Common myeloid progenitor, CD34-positive (primary cell): ENCODE measurements around the gene CELA3B.

Experiments used
- CTCF ChIA-PET: fragments of 350-600 bp; sonication (Branson Sonifier 250); formaldehyde crosslinking; loops from one replicate; lab custom pipeline; 2021; ENCODE audit warnings: antibody characterized with exemption; lab: Charles Lee
- POLR2A ChIA-PET: fragments of 350-600 bp; sonication (Branson Sonifier 250); formaldehyde crosslinking; loops from one replicate; lab custom pipeline; 2021; ENCODE audit warnings: antibody characterized with exemption; lab: Charles Lee
- DNase-seq, 3 donors: peaks; one replicate each; pipeline versions ENCODE4 v3.0.0 to v3.0.0-alpha.2; 2013
- H3K27ac ChIP-seq, 2 experiments: 1 replicate in 1 of 2; 2 replicates in 1 of 2; pipeline ENCODE4 v1.7.0; 2013; ENCODE audit warnings: inconsistent platforms in 2 of 2, low read length in 2 of 2, mild to moderate bottlenecking in 2 of 2, low read depth in 1 of 2, moderate library complexity in 1 of 2; ENCODE audit not compliant: severe bottlenecking in 2 of 2, insufficient read depth in 1 of 2, poor library complexity in 1 of 2
- H3K27me3 ChIP-seq, 5 experiments: replicated peaks in 2 of 5; 1 replicate in 3 of 5; 2 replicates in 2 of 5; pipeline versions ENCODE4 v1.6.1 to v1.7.0; 2013; ENCODE audit warnings: low read length in 4 of 5, mild to moderate bottlenecking in 2 of 5, moderate library complexity in 2 of 5, inconsistent platforms in 1 of 5; ENCODE audit not compliant: insufficient read depth in 5 of 5, control insufficient read depth in 4 of 5
- H3K36me3 ChIP-seq, 4 experiments: 1 replicate in 2 of 4; 2 replicates in 2 of 4; pipeline versions ENCODE4 v1.6.1 to v1.7.0; 2013; ENCODE audit warnings: low read length in 3 of 4, control low read depth in 1 of 4, mild to moderate bottlenecking in 1 of 4; ENCODE audit not compliant: control insufficient read depth in 4 of 4, insufficient read depth in 4 of 4
- H3K4me1 ChIP-seq, 4 experiments: 1 replicate in 3 of 4; 2 replicates in 1 of 4; pipeline versions ENCODE4 v1.6.1 to v1.7.1; 2013; ENCODE audit warnings: low read length in 3 of 4, mild to moderate bottlenecking in 3 of 4, control low read depth in 1 of 4, inconsistent platforms in 1 of 4, moderate library complexity in 1 of 4; ENCODE audit not compliant: control insufficient read depth in 4 of 4, insufficient read depth in 4 of 4; ENCODE audit errors: control extremely low read depth in 1 of 4
- H3K4me3 ChIP-seq, 7 experiments: 1 replicate in 4 of 7; 2 replicates in 3 of 7; pipeline versions ENCODE4 v1.5.1 to v1.7.0; 2013; ENCODE audit warnings: mild to moderate bottlenecking in 7 of 7, low read length in 6 of 7, moderate library complexity in 6 of 7, inconsistent platforms in 2 of 7, low read depth in 2 of 7, control low read depth in 1 of 7; ENCODE audit not compliant: insufficient read depth in 4 of 7, control insufficient read depth in 1 of 7; ENCODE audit errors: extremely low read depth in 1 of 7
- H3K9me3 ChIP-seq, 5 experiments: 1 replicate in 4 of 5; 2 replicates in 1 of 5; pipeline versions ENCODE4 v1.6.1 to v1.7.1; 2013; ENCODE audit warnings: low read length in 4 of 5, mild to moderate bottlenecking in 2 of 5, inconsistent platforms in 1 of 5, low read depth in 1 of 5, moderate library complexity in 1 of 5; ENCODE audit not compliant: control insufficient read depth in 4 of 5, insufficient read depth in 2 of 5; ENCODE audit errors: control extremely low read depth in 1 of 5
- WGBS: methylation state at CpG from one replicate; pipeline ENCODE4 v1.1.5; 2013; ENCODE audit not compliant: insufficient coverage; 5-methylcytosine and 5-hydroxymethylcytosine counted together

The CELA3B gene

DNA sequence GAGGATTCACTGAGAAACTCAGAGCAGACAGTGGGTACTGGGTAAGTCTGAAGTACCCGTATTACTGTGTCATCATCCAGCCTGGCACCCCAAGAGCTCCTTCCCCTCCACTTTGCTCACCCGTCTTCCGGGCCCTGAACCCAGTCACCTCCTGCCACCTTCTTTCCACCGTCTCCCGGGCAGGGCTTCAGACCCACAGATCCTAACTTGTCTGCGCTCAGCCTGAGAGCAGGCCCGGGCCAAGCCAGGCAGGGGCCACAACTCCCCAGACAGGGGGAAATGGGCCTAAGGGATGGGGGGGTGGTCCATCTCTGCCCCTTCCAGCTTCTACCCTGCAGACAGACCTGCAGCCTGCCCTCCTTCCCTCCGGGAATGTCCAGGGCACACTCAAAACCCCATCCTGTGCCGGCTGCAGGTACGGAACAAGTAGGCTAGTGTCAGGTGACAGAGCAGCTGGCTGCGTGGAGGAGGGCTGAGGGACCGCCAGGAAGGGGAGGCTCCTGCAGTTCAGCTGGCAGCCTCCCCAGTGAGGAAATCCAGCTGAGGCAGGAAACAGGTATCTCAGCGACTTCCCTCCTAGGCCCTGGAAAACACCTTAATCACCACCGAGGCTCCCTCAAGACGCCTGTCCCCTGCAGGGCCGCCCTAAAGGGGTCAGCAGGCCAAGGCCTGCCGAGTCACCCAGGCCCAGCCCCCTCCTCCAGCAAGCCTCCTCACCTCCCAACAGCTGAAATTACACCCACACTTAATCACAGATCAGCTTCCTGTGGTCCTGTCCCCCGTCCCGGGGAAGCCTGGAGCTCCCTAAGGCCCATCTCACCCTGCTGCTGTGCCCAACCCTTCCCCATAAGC lies 43.2 kb upstream of the CELA3B start:
- Histone ChIP-seq H3K27me3 (no peaks in the 10 kb centered on the region), H3K4me3 (peak overlapping the region in 3 of 7 experiments; percentile 3 to 33 (median 23)), H3K36me3 (no peaks in the 10 kb centered on the region), H3K9me3 (no peaks in the 10 kb centered on the region), H3K27ac (peak overlapping the region in 1 of 2 experiments; percentile 63), H3K4me1 (peaks cover 2 to 65% (median 51%) of the 10 kb centered on the region in 4 experiments)
- ChIA-PET POLR2A (interaction anchor here (0.7 to 1.8 kb wide), 3 partner anchors 24 to 164 kb away, joined by 3 to 5 read pairs (median 3); no protein-coding TSS in a partner anchor), CTCF (interaction anchor here (0.6 to 2.7 kb wide), 10 partner anchors 9 to 1774 kb away, joined by 3 to 8 read pairs (median 3); no protein-coding TSS in a partner anchor)
- peak in 2 of 3 donors; percentile 82 to 88 for DNase-seq
- 20% methylated on average over 8 of the region's 19 CpGs for WGBS

DNA sequence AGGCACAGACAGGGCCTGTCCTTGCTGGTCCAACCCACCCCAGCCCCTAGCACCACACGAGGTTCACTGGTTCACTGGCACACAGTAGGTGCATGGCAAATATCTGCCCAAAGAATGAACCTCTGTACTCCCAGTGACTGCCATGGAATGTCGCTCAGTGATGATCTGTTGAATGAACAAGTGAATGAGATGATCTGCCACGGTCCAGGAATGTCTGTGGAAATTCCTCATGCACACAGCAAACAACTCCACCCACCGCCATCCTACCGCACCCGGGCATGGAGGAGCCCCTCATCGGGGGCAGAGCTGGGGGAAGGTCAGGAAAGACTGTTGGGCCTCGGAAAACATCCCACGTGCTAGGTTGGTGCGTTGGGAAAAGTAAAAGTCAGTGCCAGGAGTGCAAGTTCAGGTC lies 41.4 kb upstream of the CELA3B start:
- Histone ChIP-seq H3K27me3 (no peaks in the 10 kb centered on the region), H3K4me1 (peaks cover 2 to 73% (median 62%) of the 10 kb centered on the region in 4 experiments), H3K9me3 (no peaks in the 10 kb centered on the region), H3K27ac (no peak overlapping the region), H3K4me3 (peak overlapping the region in 2 of 7 experiments; percentile 19 to 86), H3K36me3 (no peaks in the 10 kb centered on the region)
- ChIA-PET CTCF (interaction anchor here (0.7 to 1.7 kb wide), 4 partner anchors 25 to 35 kb away, joined by 3 to 5 read pairs (median 4); no protein-coding TSS in a partner anchor), POLR2A (interaction anchor here (0.5 to 1.2 kb wide), 4 partner anchors 26 to 173 kb away, joined by 3 to 6 read pairs (median 4); no protein-coding TSS in a partner anchor)
- 97% methylated on average over 9 of the region's 10 CpGs for WGBS
- DNase-seq: no peak

DNA sequence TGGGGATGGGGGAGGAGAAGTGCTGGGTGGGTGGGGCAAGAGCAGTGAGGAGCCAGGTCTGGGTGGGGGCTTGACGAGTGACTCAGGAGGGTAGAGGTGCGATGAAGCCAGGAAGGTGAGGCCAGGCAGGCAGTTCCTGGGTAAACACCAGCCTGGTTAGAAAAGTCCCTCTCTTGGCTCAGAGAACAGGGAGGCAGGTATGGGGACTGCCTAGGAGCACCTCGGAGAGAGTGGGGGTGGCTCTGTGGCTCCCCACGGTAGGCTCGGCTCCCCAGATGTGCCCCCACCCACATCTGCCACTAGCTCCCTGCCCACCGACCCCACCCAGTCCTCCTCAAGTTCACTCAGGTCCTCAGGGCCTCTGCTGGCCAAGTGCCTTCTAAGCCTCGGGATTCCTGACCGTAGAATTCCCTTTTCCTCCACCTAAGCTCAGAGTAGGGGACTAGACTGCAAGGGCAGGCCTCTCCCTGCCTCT lies 40.9 kb upstream of the CELA3B start:
- Histone ChIP-seq H3K9me3 (no peaks in the 10 kb centered on the region), H3K27me3 (no peaks in the 10 kb centered on the region), H3K27ac (peak overlapping the region in 1 of 2 experiments; percentile 61), H3K36me3 (no peaks in the 10 kb centered on the region), H3K4me1 (peaks cover 2 to 73% (median 59%) of the 10 kb centered on the region in 4 experiments), H3K4me3 (peak overlapping the region in 6 of 7 experiments; percentile 16 to 86 (median 70))
- 55% methylated on average over 5 of the region's 8 CpGs for WGBS
- ChIA-PET POLR2A (interaction anchor here (0.8 to 1.2 kb wide), 6 partner anchors 21 to 37 kb away, joined by 3 to 5 read pairs (median 3); no protein-coding TSS in a partner anchor), CTCF (interaction anchor here (1.0 to 1.9 kb wide), 7 partner anchors 10 to 148 kb away, joined by 3 to 5 read pairs (median 4); no protein-coding TSS in a partner anchor)
- DNase-seq: no peak

DNA sequence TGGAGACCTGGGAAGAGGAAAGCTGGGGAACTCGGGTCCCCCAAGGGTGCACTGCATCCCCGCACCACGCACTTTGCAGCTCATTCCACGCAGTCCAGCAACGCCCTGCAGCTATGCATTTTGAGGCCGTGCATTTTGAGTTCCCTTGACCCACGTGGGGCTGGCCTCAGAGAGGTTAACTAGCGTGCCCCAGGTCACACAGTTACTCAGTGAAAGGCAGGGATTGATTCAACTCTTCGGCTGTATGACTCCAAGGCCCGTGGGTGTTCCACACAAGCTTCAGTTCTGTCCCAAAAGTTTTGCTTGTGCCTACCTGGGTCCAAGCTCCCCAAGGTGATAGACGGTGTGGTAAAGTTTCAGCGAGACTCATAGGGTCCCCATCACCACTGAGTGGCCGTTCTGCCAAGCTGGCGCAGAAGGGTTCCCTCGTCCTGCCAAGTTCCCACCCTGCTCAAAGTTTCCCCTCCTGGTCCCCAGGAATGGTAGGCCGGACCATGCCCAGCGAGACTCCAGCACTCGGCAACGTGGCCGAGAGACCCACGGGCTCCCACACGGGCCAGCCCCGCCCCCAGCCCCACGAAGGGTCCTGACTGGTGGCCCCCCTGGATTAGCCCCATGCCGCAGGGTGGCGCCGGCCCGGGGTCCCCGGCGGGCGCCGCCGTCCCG lies 40.3 kb upstream of the CELA3B start:
- POLR2A ChIA-PET: interaction anchor here (0.8 to 1.2 kb wide), 6 partner anchors 21 to 38 kb away, joined by 3 to 5 read pairs (median 3); no protein-coding TSS in a partner anchor
- 20% methylated on average over 22 of the region's 34 CpGs for WGBS
- Histone ChIP-seq H3K27ac (peak overlapping the region in 1 of 2 experiments; percentile 61), H3K36me3 (no peaks in the 10 kb centered on the region), H3K4me3 (peak overlapping the region; percentile 16 to 86 (median 69)), H3K4me1 (peaks cover 2 to 69% (median 59%) of the 10 kb centered on the region in 4 experiments), H3K27me3 (no peaks in the 10 kb centered on the region), H3K9me3 (no peaks in the 10 kb centered on the region)
- DNase-seq: no peak
- CTCF ChIA-PET: interaction anchor here (1.0 to 1.9 kb wide), 7 partner anchors 9 to 149 kb away, joined by 3 to 5 read pairs (median 4); no protein-coding TSS in a partner anchor

DNA sequence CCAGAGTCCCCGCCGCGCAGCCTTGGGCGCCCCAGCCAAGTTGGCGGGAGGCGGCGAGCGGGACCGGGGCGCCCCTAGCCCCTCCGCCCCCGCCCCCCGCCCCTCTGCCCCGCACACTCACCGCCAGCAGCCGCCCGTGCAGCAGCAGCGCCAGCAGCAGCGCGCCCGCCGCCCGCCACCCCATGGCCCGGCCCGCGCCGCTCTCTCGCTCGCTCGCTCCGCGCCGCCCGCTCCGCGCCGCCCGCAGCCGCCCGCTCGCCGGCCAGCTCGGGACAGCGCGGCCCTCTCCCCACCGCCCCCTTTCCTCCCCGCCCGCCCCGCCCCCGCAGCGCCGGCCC lies 39.8 kb upstream of the CELA3B start, which contains the start of gene HSPG2:
HSPG2 (minus strand) TSS at position 277 of the 338 bp plus-strand sequence; CDS start at position 184, 93 bp downstream.
- H3K27me3 ChIP-seq: no peaks in the 10 kb centered on the region
- peak within 1 kb of the TSS; percentile 28 to 86 (median 69) for H3K4me3 ChIP-seq
- WGBS: 0% methylated on average over 16 of the region's 52 CpGs
- no peak for DNase-seq
- ChIA-PET POLR2A (interaction anchor here (0.5 to 1.2 kb wide), 5 partner anchors 27 to 153 kb away, joined by 3 to 5 read pairs (median 3); no protein-coding TSS in a partner anchor), CTCF (interaction anchor here (1.0 to 1.9 kb wide), 5 partner anchors 9 to 149 kb away, joined by 3 to 5 read pairs (median 3); no protein-coding TSS in a partner anchor)
- H3K27ac ChIP-seq: peak within 1 kb of the TSS in 1 of 2 experiments; percentile 61
- no peaks in the 10 kb centered on the region for H3K36me3 ChIP-seq
- H3K9me3 ChIP-seq: no peaks in the 10 kb centered on the region
- peaks cover 2 to 64% (median 57%) of the 10 kb centered on the region in 4 experiments for H3K4me1 ChIP-seq

DNA sequence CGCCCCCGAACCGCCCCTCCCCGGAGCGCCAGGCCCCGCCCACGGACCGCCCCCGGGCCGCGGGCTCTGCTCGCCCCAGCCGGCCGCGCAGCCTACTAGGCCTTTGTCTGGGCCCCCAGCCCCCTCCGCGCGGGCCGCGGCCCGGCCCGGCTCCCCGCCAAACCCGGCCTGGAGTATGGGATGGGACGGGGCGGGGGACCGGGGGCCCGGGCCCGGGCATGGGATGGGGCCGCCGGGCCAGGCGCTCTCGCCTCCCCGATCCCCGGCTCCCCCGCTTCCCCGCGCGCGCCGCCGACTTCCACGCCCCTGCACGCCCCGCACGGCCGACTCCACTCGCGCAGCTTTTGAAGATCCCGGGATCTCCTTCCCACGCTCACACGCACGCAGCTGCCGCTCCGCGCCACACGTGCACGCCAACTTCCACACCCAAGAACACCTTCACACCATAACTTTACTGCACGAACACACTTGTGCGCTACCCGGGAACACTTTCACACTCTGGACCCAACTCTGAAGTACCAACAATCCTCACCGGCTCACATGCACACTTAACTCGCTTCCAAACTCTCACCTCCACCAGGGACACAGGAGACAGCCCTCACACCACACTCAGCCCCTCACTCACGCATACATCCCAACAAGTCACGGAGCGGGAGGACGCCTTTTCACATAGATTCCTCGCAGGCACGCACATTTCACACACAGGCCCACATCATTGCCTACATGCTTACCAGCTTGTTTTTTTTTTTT lies 39.3 kb upstream of the CELA3B start:
- H3K4me1 ChIP-seq: peaks cover 2 to 61% (median 56%) of the 10 kb centered on the region in 4 experiments
- DNase-seq: peak; percentile 66 to 87 (median 84)
- H3K27me3 ChIP-seq: no peaks in the 10 kb centered on the region
- H3K9me3 ChIP-seq: no peaks in the 10 kb centered on the region
- POLR2A ChIA-PET: interaction anchor here (0.5 to 1.1 kb wide), 3 partner anchors 28 to 154 kb away, joined by 3 to 4 read pairs (median 3); no protein-coding TSS in a partner anchor
- H3K4me3 ChIP-seq: peak overlapping the region in 6 of 7 experiments; percentile 24 to 65 (median 56)
- CTCF ChIA-PET: interaction anchor here (1.5 to 1.9 kb wide), 3 partner anchors 8 to 123 kb away, joined by 3 to 5 read pairs (median 5); no protein-coding TSS in a partner anchor
- peak overlapping the region in 1 of 2 experiments; percentile 15 for H3K27ac ChIP-seq
- H3K36me3 ChIP-seq: no peaks in the 10 kb centered on the region
- WGBS: 11% methylated on average over 46 of the region's 69 CpGs
